SU-DHL-6 (cell line): ENCODE data around the gene LRRC8A.
"Not testable (repeated sequence)": the region's sequence is repeated elsewhere in the genome, so short reads cannot be mapped to it uniquely, and the experiment has no call there.

Source experiments
- H2AFZ ChIP-seq: fragments of 200-600 bp; sonication (generic); 2 replicates; pipeline ENCODE4 v1.6.1; 2014; ENCODE audit warnings: low read depth, mild to moderate bottlenecking, moderate library complexity, mixed read lengths, antibody characterized with exemption, low read length; ENCODE audit not compliant: severe bottlenecking
- H3F3A ChIP-seq: fragments of 200-600 bp; shearing (Covaris generic); 2 replicates; pipeline ENCODE4 v1.6.0; 2016; ENCODE audit warnings: antibody characterized with exemption, mild to moderate bottlenecking; ENCODE audit not compliant: insufficient read depth
- H3K27ac ChIP-seq: fragments of 200-600 bp; sonication (generic); 2 replicates; pipeline ENCODE4 v1.5.1; 2016; ENCODE audit warnings: low read depth, mild to moderate bottlenecking, low read length, moderate library complexity, mixed read lengths
- H3K27me3 ChIP-seq: fragments of 200-600 bp; sonication (generic), shearing (Covaris generic); 2 replicates; pipeline ENCODE4 v1.6.0; 2014; ENCODE audit warnings: mild to moderate bottlenecking, low read length
- H3K36me3 ChIP-seq: fragments of 200-600 bp; sonication (generic); 2 replicates; pipeline ENCODE4 v1.6.1; 2014; ENCODE audit warnings: mild to moderate bottlenecking, low read length, mixed read lengths
- H3K4me2 ChIP-seq: fragments of 300-600, 200-600 bp; shearing (Covaris generic), sonication (generic); 2 replicates; pipeline ENCODE4 v1.6.0; 2014; ENCODE audit warnings: low read length, low read depth, mild to moderate bottlenecking; ENCODE audit not compliant: poor library complexity, severe bottlenecking
- H3K4me3 ChIP-seq: fragments of 200-600 bp; sonication (generic); 2 replicates; pipeline ENCODE4 v1.5.1; 2014; ENCODE audit warnings: antibody characterized with exemption, low read length, mild to moderate bottlenecking, mixed read lengths; ENCODE audit not compliant: insufficient read depth, poor library complexity, severe bottlenecking
- H3K79me2 ChIP-seq: fragments of 200-600 bp; sonication (generic); 2 replicates; pipeline ENCODE4 v1.6.1; 2014; ENCODE audit warnings: mild to moderate bottlenecking, low read length, moderate library complexity; ENCODE audit not compliant: insufficient read depth
- H3K9ac ChIP-seq: fragments of 200-600 bp; sonication (generic); 2 replicates; pipeline ENCODE4 v1.7.0; 2014; ENCODE audit warnings: mild to moderate bottlenecking, low read length
- H3K9me2 ChIP-seq: fragments of 200-600 bp; sonication (generic); replicated peaks from 2 replicates; pipeline ENCODE4 v1.6.1; 2014; ENCODE audit warnings: low read length; ENCODE audit not compliant: insufficient read depth
- H3K9me3 ChIP-seq: fragments of 200-600 bp; sonication (generic); 2 replicates; pipeline ENCODE4 v1.6.1; 2014; ENCODE audit warnings: low read length, mixed read lengths; ENCODE audit not compliant: insufficient read depth
- H4K20me1 ChIP-seq: fragments of 200-600 bp; sonication (generic); 2 replicates; pipeline ENCODE4 v1.6.1; 2014; ENCODE audit warnings: low read depth, mild to moderate bottlenecking, antibody characterized with exemption, low read length, moderate library complexity, mixed read lengths
- CTCF ChIP-seq: fragments of 200-600 bp; sonication (generic); IDR thresholded peaks from one replicate; pipeline ENCODE4 v1.5.1; 2017; ENCODE audit warnings: antibody characterized with exemption, mild to moderate bottlenecking, low read length, moderate library complexity; ENCODE audit not compliant: insufficient read depth, poor library complexity, severe bottlenecking
- EZH2phosphoT487 ChIP-seq: fragments of 200-600 bp; sonication (generic), shearing (Covaris generic); conservative IDR thresholded peaks from 2 replicates; pipeline ENCODE4 v1.6.1; 2018; ENCODE audit warnings: mild to moderate bottlenecking, antibody characterized with exemption, low read length, moderate library complexity, mixed read lengths

LRRC8A gene

GRCh38 chr9:128847803-128848202 lies 34.1 kb upstream of the LRRC8A start:
- H3K36me3 ChIP-seq, result 0 out of 2 replicates have a peak, but pooled peaks cover 2% of the 10 kb centered on the region
- no peak overlapping the region for H3K9ac ChIP-seq
- H3K79me2 ChIP-seq, result peaks cover 43% of the 10 kb centered on the region
- H2AFZ ChIP-seq, result no peak overlapping the region
- TF ChIP-seq CTCF (no peak), EZH2phosphoT487 (no peak)
- no peak overlapping the region for H3K27ac ChIP-seq
- no peak overlapping the region for H3K4me3 ChIP-seq
- no peaks in the 10 kb centered on the region for H4K20me1 ChIP-seq
- H3K27me3 ChIP-seq, result no peaks in the 10 kb centered on the region
- no peak overlapping the region for H3K4me2 ChIP-seq
- H3K9me2 ChIP-seq, result no peaks in the 10 kb centered on the region
- H3F3A ChIP-seq, result peaks cover 6% of the 10 kb centered on the region; the same call in 1 of the 2 replicates
- no peaks in the 10 kb centered on the region for H3K9me3 ChIP-seq

DNA sequence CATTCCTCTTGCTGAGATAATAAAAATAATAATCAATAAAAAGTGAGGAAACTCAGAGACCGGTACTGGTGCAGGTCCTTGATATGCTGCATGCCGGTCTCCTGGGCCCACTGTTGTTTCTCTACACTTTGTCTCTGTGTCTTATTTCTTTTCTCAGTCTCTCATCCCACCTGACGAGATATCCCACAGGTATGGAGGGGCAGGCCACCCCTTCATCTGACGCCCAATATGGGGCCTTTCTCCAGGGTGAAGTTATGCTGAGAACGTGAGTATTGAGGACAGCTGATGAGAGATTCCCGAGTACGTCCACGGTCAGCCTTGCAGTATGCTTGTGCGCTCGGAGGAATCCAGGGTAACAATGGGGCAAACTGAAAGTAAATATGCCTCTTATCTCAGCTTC lies 30.9 kb upstream of the LRRC8A start:
- H3F3A ChIP-seq, H3K4me2 ChIP-seq, H2AFZ ChIP-seq, H4K20me1 ChIP-seq, H3K9ac ChIP-seq, H3K36me3 ChIP-seq, H3K27me3 ChIP-seq, H3K9me3 ChIP-seq, H3K4me3 ChIP-seq, H3K27ac ChIP-seq, H3K9me2 ChIP-seq: not testable (repeated sequence)
- peaks cover 43% of the 10 kb centered on the region for H3K79me2 ChIP-seq

DNA sequence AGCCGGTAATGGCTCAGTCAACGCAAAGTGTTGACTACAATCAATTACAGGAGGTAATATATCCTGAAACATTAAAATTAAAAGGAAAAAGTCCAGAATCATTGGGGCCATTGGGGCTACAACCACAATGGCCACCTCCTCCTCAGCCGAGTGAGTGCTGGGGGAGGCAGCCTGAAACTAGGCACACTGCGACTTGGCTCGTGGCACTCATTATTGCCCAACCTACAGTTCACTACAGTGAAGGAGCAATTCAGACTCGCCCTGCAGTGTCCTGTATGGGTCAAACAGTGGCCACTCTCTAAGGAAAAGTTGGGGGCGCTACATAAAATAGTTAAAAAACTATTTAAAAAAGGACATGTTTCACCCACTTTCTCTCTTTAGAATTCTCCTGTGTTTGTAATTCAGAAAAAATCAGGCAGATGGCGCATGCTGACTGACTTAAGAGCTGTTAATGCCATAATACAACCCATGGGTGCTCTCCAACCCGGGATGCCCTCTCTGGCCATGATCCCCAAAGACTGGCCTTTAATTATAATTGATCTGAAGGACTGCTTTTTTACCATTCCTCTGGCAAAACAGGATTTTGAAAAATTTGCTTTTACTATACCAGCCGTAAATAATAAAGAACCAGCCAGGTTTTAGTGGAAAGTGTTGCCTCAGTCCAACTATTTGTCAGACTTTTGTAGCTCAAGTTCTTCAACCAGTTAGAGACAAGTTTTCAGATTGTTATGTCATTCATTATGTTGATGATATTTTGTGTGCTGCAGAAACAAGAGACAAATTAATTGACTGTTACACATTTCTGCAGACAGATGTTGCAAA lies 29.9 kb upstream of the LRRC8A start:
- not testable (repeated sequence) for H3K36me3 ChIP-seq, H3K4me3 ChIP-seq, H3K9me2 ChIP-seq, H3K27ac ChIP-seq, H2AFZ ChIP-seq, H4K20me1 ChIP-seq, H3F3A ChIP-seq, H3K9me3 ChIP-seq, H3K27me3 ChIP-seq, H3K9ac ChIP-seq, H3K4me2 ChIP-seq
- peaks cover 34% of the 10 kb centered on the region for H3K79me2 ChIP-seq
- TF ChIP-seq CTCF, result peak; percentile 12

DNA sequence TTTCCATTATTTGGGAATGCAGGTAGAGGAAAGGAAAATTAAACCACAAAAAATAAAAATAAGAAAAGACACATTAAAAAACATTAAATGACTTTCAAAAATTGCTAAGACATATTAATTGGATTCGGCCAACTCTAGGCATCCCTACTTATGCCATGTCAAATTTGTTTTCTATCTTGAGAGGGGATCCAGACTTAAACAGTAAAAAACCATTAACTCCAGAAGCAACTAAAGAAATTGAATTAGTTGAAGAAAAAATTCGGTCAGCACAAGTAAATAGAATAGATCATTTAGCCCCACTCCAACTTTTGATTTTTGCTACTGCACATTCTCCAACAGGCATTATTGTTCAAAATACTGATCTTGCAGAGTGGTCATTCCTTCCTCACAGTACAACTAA lies 29.3 kb upstream of the LRRC8A start:
- H3K79me2 ChIP-seq, result peaks cover 29% of the 10 kb centered on the region
- not testable (repeated sequence) for H3K27me3 ChIP-seq, H3K27ac ChIP-seq, H3F3A ChIP-seq, H3K9ac ChIP-seq, H4K20me1 ChIP-seq, H3K9me2 ChIP-seq, H3K4me2 ChIP-seq, H3K36me3 ChIP-seq, H3K9me3 ChIP-seq, H2AFZ ChIP-seq, H3K4me3 ChIP-seq

GRCh38 chr9:128854454-128854853 lies 27.5 kb upstream of the LRRC8A start:
- H3K79me2 ChIP-seq, result peaks cover 35% of the 10 kb centered on the region
- H3K9ac ChIP-seq, H3K4me3 ChIP-seq, H4K20me1 ChIP-seq, H3F3A ChIP-seq, H3K4me2 ChIP-seq, H3K9me2 ChIP-seq, H3K36me3 ChIP-seq, H3K9me3 ChIP-seq, H3K27me3 ChIP-seq, H3K27ac ChIP-seq, H2AFZ ChIP-seq: not testable (repeated sequence)

GRCh38 chr9:128858476-128858875 lies 23.5 kb upstream of the LRRC8A start:
- not testable (repeated sequence) for H3K27ac ChIP-seq, H3K36me3 ChIP-seq, H3K4me2 ChIP-seq, H3K9me3 ChIP-seq, H3K9me2 ChIP-seq, H3F3A ChIP-seq, H2AFZ ChIP-seq, H3K27me3 ChIP-seq, H4K20me1 ChIP-seq, H3K9ac ChIP-seq, H3K4me3 ChIP-seq
- H3K79me2 ChIP-seq, result peaks cover 52% of the 10 kb centered on the region
